Eye (tissue), 1 donor: Measurements from ENCODE around the gene EIF3J.

Experiments
- DNase-seq: peaks from one replicate; pipeline ENCODE4 v3.0.0-alpha.2; 2015

The EIF3J gene

GRCh38 chr15:44595656-44596510 lies 58.9 kb downstream of the EIF3J start:
- no peak for DNase-seq

GRCh38 chr15:44596511-44597010 lies 59.6 kb downstream of the EIF3J start:
- DNase-seq, result no peak

DNA sequence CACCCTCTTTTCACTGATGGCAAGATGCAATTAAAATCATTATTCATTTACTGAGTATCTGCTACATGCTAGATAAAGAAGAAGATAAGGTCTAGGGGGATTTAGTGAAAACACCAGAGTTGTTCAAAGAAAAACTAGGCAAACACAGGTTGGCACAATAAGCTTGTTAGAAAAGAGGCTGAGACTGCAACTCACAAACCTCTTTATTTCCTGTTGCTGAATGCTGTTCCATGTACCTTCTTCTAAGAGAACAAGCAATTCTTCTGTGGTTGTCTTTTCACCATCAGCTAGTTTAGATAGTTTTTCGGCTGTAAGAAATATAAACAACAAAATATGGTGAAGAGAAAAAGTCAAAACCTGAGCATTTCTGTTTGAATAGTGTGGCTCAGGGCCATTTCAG lies 61.1 kb downstream of the EIF3J start:
- no peak for DNase-seq

DNA sequence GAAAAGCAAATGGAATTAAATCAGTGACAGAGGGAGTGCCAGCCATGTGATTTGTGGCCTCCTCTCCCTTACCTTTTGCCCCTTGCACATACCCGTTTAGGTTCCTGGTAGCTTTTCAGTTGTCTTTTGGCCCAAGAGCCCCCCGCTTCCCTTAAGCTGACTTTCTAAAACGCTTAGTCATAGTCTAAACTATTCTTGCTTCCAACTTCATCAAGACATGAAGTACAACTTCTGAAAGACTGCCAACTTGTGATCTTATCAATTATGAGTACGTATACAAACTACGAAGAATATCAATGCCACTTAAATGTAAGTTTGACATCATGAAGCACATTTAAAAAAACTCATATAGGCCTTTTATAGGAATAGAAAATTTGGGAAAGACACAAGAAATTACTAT lies 61.9 kb downstream of the EIF3J start:
- DNase-seq, result no peak

GRCh38 chr15:44603126-44603525 lies 66.2 kb downstream of the EIF3J start:
- DNase-seq, result no peak

GRCh38 chr15:44606740-44607139 lies 69.8 kb downstream of the EIF3J start:
- no peak for DNase-seq
